Ovary (tissue), 9 donors: ENCODE measurements around the gene IGSF11. TPM values are rescaled to one million over a fixed set of nuclear protein-coding genes. Genes with fewer than 3 reads are reported as not detected.

ENCODE experiments used
- DNase-seq, 5 donors: peaks; one replicate each; pipeline ENCODE4 v3.0.0-alpha.2; 2019 to 2020
- H3K27ac ChIP-seq, 2 donors: fragments of 200-600 bp; one replicate each; pipeline versions ENCODE4 v1.5.1 to v1.8.0; 2019 to 2022
- H3K27me3 ChIP-seq: fragments of 200-600 bp; one replicate; pipeline ENCODE4 v1.8.0; 2022
- H3K36me3 ChIP-seq: fragments of 200-600 bp; sonication (generic); one replicate; pipeline ENCODE4 v1.5.1; 2019
- H3K4me1 ChIP-seq: one replicate; pipeline ENCODE4 v1.8.1; 2013; ENCODE audit warnings: mild to moderate bottlenecking, moderate library complexity; ENCODE audit not compliant: insufficient read depth
- H3K4me3 ChIP-seq: fragments of 200-600 bp; sonication (generic); one replicate; pipeline ENCODE4 v1.5.1; 2017
- H3K9me3 ChIP-seq, 2 donors: fragments of 200-600 bp in 1 of 2; sonication (generic) in 1 of 2; one replicate each; pipeline versions ENCODE4 v1.5.1 to v1.8.1; 2013 to 2019; ENCODE audit warnings: mild to moderate bottlenecking in 1 of 2, moderate library complexity in 1 of 2
- CTCF ChIP-seq, 3 donors: fragments of 450-650 bp in 2 of 3; fragments of 200-600 bp in 1 of 3; IDR thresholded peaks; one replicate each; pipeline versions ENCODE4 v1.5.1 to v1.8.0; 2016 to 2022; ENCODE audit warnings: antibody characterized with exemption in 3 of 3, mild to moderate bottlenecking in 1 of 3
- EP300 ChIP-seq: sonication (generic); formaldehyde crosslinking; IDR thresholded peaks from one replicate; pipeline ENCODE4 v1.6.1; 2017; ENCODE audit warnings: antibody characterized with exemption
- POLR2A ChIP-seq: fragments of 450-650 bp; IDR thresholded peaks from one replicate; pipeline ENCODE4 v1.6.1; 2017; ENCODE audit warnings: antibody characterized with exemption, mild to moderate bottlenecking, moderate library complexity
- WGBS, 3 donors: extraction: QIAGEN DNeasy Blood & Tissue Kit in 1 of 3; methylation state at CpG; one replicate each; pipeline versions ENCODE4 v1.1.5 to v1.1.7; 2013 to 2017; 5-methylcytosine and 5-hydroxymethylcytosine counted together
- intact Hi-C, 4 donors: fragments of 100-400 bp; cut with DNase I; formaldehyde crosslinking; loops; one replicate each; pipeline versions ENCODE4 v1.11.0 to v1.15.1; 2022 to 2023
- polyA plus RNA-seq, 2 donors: library from polyadenylated mRNA; stranded (reverse); fragments of 200-250 nt in 1 of 2; fragments of 350-450 nt in 1 of 2; fragmentation: Illumina TruSeq in 1 of 2; extraction: RNeasy Lipid Tissue Mini Kit (QIAGEN cat#74804) in 1 of 2; gene quantifications; one replicate each; pipeline ENCODE4 v1.2.3, GENCODE V29; 2013 to 2014
- total RNA-seq, 7 donors: library from RNA; depleted of rRNA in 2 of 7; stranded (reverse); fragments of >200 nt in 2 of 7; fragmentation: NEBNext Ultra II Directional in 3 of 7; extraction: Animal tissue kit (Norgen Biotek cat#: 25700) in 3 of 7; gene quantifications; one replicate each; pipeline versions ENCODE4 v1.1.0 to v1.2.4, GENCODE V29; 2016 to 2023
- donor health status: DM: no; HTN: no; CAD: no; lungs with moderate emphysema.
- donor health status: DM: no; HTN: no; CAD: no.
- donor health status: Bipolar disorder and iron deficiency.
- donor health status: DM: yes; HTN: yes; CAD: no.
- donor health status: DM: no; HTN: no; CAD: no.
- donor health status: DM: yes; HTN: yes; CAD: no.

The IGSF11 gene
- total and polyA plus RNA-seq, 9 donors, result 8.9 to 22.3 (median 16.8) TPM

GRCh38 chr3:118890206-118890605, 144.4 kb downstream of the IGSF11 start:
- Histone ChIP-seq H3K36me3 (no peaks in the 10 kb centered on the region), H3K9me3 (no peaks in the 10 kb centered on the region), H3K27me3 (no peaks in the 10 kb centered on the region), H3K4me1 (no peaks in the 10 kb centered on the region), H3K27ac (no peak overlapping the region), H3K4me3 (no peak overlapping the region)
- intact Hi-C loops, result no loop called here
- 64 to 72% (median 67%) methylated on average over 2 of the region's 2 CpGs for WGBS, 3 donors
- DNase-seq, result no peak
- TF ChIP-seq POLR2A (no peak), CTCF (IDR thresholded peaks at IDR 0.05) (no peak), EP300 (no peak)

- H3K4me3 ChIP-seq, result no peak overlapping the region
- H3K36me3 ChIP-seq, result no peaks in the 10 kb centered on the region
- H3K27me3 ChIP-seq, result no peaks in the 10 kb centered on the region
- H3K4me1 ChIP-seq, result no peaks in the 10 kb centered on the region
- H3K9me3 ChIP-seq, result no peaks in the 10 kb centered on the region
- no peak for TF ChIP-seq EP300
- TF ChIP-seq POLR2A, result no peak
- intact Hi-C loops, result loop anchor here in 2 of 4 donors (10.0 kb wide), 2 partner anchors 145 to 205 kb away; partner anchors contain the start of gene IGSF11 (in 1 of the 2)
- H3K27ac ChIP-seq, result no peak overlapping the region
- no peak for DNase-seq
These were observed 145.0 kb downstream of the IGSF11 start for GRCh38 chr3:118889691-118890090.

- 77 to 80% (median 79%) methylated on average over 3 of the region's 3 CpGs for WGBS, 3 donors
- no peak overlapping the region for H3K4me3 ChIP-seq
- no peaks in the 10 kb centered on the region for H3K9me3 ChIP-seq
- TF ChIP-seq CTCF (IDR thresholded peaks at IDR 0.05), result no peak
- no peak for TF ChIP-seq POLR2A
- no peaks in the 10 kb centered on the region for H3K27me3 ChIP-seq
- DNase-seq, result no peak
- no peak overlapping the region for H3K27ac ChIP-seq
- intact Hi-C loops, result loop anchor here in 2 of 4 donors (10.0 kb wide), 2 partner anchors 148 to 208 kb away; partner anchors contain the start of gene IGSF11 (in 1 of the 2)
- no peaks in the 10 kb centered on the region for H3K36me3 ChIP-seq
- no peaks in the 10 kb centered on the region for H3K4me1 ChIP-seq
These were observed 147.9 kb downstream of the IGSF11 start for GRCh38 chr3:118886708-118887107.

GRCh38 chr3:118884748-118885206, 149.9 kb downstream of the IGSF11 start:
- intact Hi-C loops, result loop anchor here (2.0 to 10.0 kb wide), 4 partner anchors 150 to 213 kb away; partner anchors contain the start of gene IGSF11 (in 3 of the 4)
- 0 to 2% (median 1%) methylated on average over 3 of the region's 3 CpGs for WGBS, 3 donors
- Histone ChIP-seq H3K36me3 (no peaks in the 10 kb centered on the region), H3K9me3 (no peaks in the 10 kb centered on the region), H3K27ac (no peak overlapping the region), H3K4me1 (no peaks in the 10 kb centered on the region), H3K4me3 (no peak overlapping the region), H3K27me3 (no peaks in the 10 kb centered on the region)
- DNase-seq, result peak; percentile 67 to 84 (median 79)
- TF ChIP-seq POLR2A (no peak), CTCF (IDR thresholded peaks at IDR 0.05) (peak; percentile 75 to 83 (median 77))

GRCh38 chr3:118882353-118882947, 152.2 kb downstream of the IGSF11 start:
- intact Hi-C loops, result loop anchor here (2.0 to 10.0 kb wide), 4 partner anchors 152 to 216 kb away; partner anchors contain the start of gene IGSF11 (in 1 of the 4)
- Histone ChIP-seq H3K27ac (no peak overlapping the region), H3K4me3 (no peak overlapping the region), H3K4me1 (no peaks in the 10 kb centered on the region), H3K27me3 (no peaks in the 10 kb centered on the region), H3K9me3 (no peaks in the 10 kb centered on the region), H3K36me3 (no peaks in the 10 kb centered on the region)
- WGBS, 3 donors, result 59 to 61% (median 60%) methylated on average over 3 of the region's 3 CpGs
- peak; percentile 62 to 82 (median 67) for DNase-seq
- TF ChIP-seq EP300, result no peak
- peak; percentile 46 to 76 (median 76) for TF ChIP-seq CTCF (IDR thresholded peaks at IDR 0.05)
- no peak for TF ChIP-seq POLR2A
